BE2C (cell line): ENCODE results near the gene USP24.

ENCODE experiments used
- DNase-seq: peaks from one replicate; pipeline ENCODE4 v3.0.0-alpha.2; 2020
- H3K27me3 ChIP-seq: fragments of 250-450 bp; sonication (Bioruptor Pico); 2 replicates; pipeline ENCODE4 v1.5.1; 2020; ENCODE audit warnings: mild to moderate bottlenecking
- H3K36me3 ChIP-seq: fragments of 250-450 bp; sonication (Bioruptor Pico); 2 replicates; pipeline ENCODE4 v1.5.1; 2020; ENCODE audit warnings: mild to moderate bottlenecking
- H3K4me1 ChIP-seq: fragments of 250-450 bp; sonication (Bioruptor Pico); 2 replicates; pipeline ENCODE4 v1.5.1; 2020
- H3K4me3 ChIP-seq: 2 replicates; pipeline ENCODE4 v1.5.1; 2011; ENCODE audit warnings: low read depth, low read length
- H3K9me3 ChIP-seq: fragments of 250-450 bp; sonication (Bioruptor Pico); 2 replicates; pipeline ENCODE4 v1.5.1; 2020
- TF ChIP-seq, protein P1 (sequence below): IDR thresholded peaks from 2 replicates; pipeline ENCODE4 v1.5.1; 2012; ENCODE audit warnings: mild to moderate bottlenecking, low read depth, low read length

Gene USP24

DNA sequence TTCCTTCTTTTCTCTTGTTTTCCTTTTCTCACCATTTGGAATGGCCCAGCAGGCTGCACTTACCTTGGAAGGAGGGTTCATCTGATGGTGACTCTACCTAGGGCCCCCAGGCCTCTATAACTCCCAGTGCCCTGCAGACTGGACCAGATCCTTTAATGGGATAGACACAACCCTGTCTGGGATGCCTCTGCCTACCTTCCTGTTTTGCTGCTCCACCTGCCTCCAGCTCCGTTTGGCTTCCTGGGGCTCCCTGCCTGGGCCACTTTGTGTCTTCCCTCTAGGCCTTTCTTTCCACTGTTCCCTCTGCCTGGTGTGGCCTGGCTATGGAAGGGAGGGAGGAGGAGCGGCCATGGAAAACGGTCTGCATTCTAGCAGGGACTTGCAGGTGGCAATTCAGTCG, 168.3 kb downstream of the USP24 start:
- TF ChIP-seq, protein P1, sequence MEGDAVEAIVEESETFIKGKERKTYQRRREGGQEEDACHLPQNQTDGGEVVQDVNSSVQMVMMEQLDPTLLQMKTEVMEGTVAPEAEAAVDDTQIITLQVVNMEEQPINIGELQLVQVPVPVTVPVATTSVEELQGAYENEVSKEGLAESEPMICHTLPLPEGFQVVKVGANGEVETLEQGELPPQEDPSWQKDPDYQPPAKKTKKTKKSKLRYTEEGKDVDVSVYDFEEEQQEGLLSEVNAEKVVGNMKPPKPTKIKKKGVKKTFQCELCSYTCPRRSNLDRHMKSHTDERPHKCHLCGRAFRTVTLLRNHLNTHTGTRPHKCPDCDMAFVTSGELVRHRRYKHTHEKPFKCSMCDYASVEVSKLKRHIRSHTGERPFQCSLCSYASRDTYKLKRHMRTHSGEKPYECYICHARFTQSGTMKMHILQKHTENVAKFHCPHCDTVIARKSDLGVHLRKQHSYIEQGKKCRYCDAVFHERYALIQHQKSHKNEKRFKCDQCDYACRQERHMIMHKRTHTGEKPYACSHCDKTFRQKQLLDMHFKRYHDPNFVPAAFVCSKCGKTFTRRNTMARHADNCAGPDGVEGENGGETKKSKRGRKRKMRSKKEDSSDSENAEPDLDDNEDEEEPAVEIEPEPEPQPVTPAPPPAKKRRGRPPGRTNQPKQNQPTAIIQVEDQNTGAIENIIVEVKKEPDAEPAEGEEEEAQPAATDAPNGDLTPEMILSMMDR: no peak
- H3K36me3 ChIP-seq: no peaks in the 10 kb centered on the region

DNA sequence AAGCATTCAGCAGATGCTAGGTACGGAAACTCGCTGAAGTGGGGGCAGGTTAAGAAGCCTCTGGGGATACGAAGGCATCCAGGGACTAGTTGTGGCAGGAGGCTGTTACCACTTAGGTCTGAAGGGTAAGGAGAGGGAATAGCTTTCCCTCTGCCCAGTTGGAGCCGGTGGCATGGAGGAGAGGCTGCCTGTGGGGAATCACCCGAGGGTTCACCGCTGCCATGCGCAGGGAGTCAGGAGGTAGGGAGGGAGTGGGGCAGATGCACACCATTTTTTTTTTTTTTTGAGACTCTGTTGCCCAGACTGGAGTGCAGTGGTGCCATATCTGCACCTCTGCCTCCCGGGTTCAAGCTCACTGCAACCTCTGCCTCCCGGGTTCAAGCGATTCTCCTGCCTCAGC, 169.7 kb downstream of the USP24 start:
- H3K27me3 ChIP-seq: peaks cover 9% of the 10 kb centered on the region
- no peak for DNase-seq
- no peaks in the 10 kb centered on the region for H3K36me3 ChIP-seq
- H3K9me3 ChIP-seq: no peaks in the 10 kb centered on the region
- H3K4me1 ChIP-seq: peaks cover 4% of the 10 kb centered on the region; the same call in 1 of the 2 replicates
- no peak overlapping the region for H3K4me3 ChIP-seq
- TF ChIP-seq, protein P1: no peak

More for the DNA sequence above, 168.3 kb downstream of the USP24 start:
- Histone ChIP-seq H3K4me3 (no peak overlapping the region), H3K4me1 (peaks cover 4% of the 10 kb centered on the region; the same call in 1 of the 2 replicates), H3K9me3 (no peaks in the 10 kb centered on the region), H3K27me3 (no peaks in the 10 kb centered on the region)
- DNase-seq: no peak

DNA sequence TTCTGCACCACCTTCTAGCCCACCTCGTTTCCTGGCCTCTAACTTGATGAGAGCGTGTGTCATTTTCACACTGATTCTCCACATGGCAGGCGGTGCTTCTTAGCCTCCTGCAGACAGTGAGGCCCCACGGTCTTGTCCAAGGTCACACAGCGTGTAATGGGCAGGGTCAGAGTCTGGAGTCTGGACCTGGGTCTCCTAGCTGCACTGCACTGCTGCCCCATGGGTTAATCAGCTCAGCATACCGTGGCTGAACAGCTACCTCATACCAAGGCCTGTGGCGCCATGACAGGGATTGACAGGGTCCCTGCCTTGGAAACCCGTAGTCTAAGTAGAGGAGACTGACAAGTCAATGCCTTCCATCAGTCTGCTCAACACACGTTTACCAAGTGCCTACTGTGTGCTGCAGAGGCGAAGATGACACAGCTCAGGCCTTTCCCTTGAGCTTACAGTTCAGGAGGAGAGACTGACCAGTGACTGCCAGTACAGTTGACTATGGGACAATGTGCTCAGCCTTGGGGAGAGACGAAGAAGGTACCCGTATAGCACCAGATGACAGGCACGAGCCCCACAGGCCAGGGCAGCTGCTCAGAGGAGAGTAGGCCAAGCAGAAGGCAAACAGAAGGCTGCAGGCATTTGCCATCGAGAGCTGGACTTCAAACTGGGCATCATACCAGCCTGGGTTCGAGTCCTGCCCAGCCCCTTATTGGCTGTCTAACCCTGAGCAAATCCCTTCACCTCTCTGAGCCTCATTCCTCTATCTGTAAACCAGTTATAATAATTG, 170.4 kb downstream of the USP24 start:
- TF ChIP-seq, protein P1: no peak
- Histone ChIP-seq H3K36me3 (no peaks in the 10 kb centered on the region), H3K4me1 (no peaks in the 10 kb centered on the region), H3K27me3 (peaks cover 15% of the 10 kb centered on the region), H3K9me3 (no peaks in the 10 kb centered on the region), H3K4me3 (no peak overlapping the region)
- no peak for DNase-seq

DNA sequence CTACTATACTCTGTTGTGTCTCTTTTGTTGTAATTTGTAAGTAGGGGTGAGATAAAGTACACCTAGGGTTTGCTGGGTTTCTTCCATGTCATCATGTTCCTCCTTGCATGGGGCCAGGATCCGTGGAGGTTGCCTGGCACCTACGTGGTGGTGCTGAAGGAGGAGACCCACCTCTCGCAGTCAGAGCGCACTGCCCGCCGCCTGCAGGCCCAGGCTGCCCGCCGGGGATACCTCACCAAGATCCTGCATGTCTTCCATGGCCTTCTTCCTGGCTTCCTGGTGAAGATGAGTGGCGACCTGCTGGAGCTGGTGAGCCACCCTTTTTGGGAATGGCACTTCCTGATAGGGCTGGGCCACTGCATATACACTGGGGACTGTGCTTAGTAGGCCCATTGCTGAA, 171.4 kb downstream of the USP24 start:
- Histone ChIP-seq H3K27me3 (peaks cover 26% of the 10 kb centered on the region), H3K36me3 (no peaks in the 10 kb centered on the region), H3K4me1 (no peaks in the 10 kb centered on the region), H3K4me3 (no peak overlapping the region), H3K9me3 (no peaks in the 10 kb centered on the region)
- TF ChIP-seq, protein P1: no peak
- no peak for DNase-seq

DNA sequence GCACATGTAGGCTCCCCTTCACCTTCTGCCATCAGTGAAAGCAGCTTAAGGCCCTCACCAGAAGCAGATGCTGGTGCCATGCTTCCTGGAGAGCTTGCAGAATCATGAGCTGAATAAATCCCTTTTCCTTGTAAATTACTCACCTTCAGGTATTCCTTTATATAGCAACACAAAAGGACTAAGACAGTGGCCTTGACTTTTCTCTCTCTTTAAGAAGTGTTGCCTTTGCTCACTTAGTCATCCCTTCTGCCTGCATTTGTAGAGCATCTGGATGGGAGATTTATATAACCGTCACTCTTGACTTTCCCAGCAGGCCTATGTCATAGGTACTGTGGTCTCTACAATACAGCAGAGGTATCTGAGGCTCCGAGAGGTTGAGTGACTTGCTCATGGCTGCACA, 172.2 kb downstream of the USP24 start:
- no peak for DNase-seq
- TF ChIP-seq, protein P1: no peak
- Histone ChIP-seq H3K4me3 (no peak overlapping the region), H3K36me3 (no peaks in the 10 kb centered on the region), H3K4me1 (no peaks in the 10 kb centered on the region), H3K27me3 (peaks cover 26% of the 10 kb centered on the region), H3K9me3 (no peaks in the 10 kb centered on the region)

DNA sequence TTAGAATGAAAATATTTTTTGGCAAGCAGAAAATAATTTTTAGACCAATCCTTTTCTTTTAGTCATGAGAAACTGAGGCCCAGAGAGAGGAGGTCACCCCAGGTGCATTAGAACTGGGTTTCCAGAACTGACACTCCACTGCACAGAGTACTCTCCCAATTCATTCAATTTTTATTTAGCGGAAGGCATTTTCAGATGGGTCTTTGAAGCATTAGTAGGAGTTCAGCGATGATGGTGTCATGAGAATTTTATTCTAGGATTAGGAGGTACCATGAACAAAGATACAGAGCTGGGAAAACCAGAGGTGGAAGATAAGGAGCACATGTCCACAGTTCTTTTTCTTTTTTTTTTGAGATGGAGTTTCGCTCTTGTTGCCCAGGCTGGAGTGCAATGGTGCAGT, 173.6 kb downstream of the USP24 start:
- TF ChIP-seq, protein P1: no peak
- H3K4me1 ChIP-seq: no peaks in the 10 kb centered on the region
- H3K9me3 ChIP-seq: no peaks in the 10 kb centered on the region
- DNase-seq: no peak
- no peaks in the 10 kb centered on the region for H3K36me3 ChIP-seq
- H3K27me3 ChIP-seq: peaks cover 26% of the 10 kb centered on the region
- H3K4me3 ChIP-seq: no peak overlapping the region
